Erythroblast (primary cell): ENCODE data around the gene PLA2G5.

Experiments used
- GATA1 ChIP-seq: IDR thresholded peaks from 2 replicates; pipeline ENCODE4 v1.6.1; 2011; ENCODE audit warnings: low read depth, mild to moderate bottlenecking, control low read depth, low read length, moderate library complexity
- POLR2A ChIP-seq: IDR thresholded peaks from 2 replicates; pipeline ENCODE4 v1.6.1; 2011; ENCODE audit warnings: mild to moderate bottlenecking, low read length

DNA sequence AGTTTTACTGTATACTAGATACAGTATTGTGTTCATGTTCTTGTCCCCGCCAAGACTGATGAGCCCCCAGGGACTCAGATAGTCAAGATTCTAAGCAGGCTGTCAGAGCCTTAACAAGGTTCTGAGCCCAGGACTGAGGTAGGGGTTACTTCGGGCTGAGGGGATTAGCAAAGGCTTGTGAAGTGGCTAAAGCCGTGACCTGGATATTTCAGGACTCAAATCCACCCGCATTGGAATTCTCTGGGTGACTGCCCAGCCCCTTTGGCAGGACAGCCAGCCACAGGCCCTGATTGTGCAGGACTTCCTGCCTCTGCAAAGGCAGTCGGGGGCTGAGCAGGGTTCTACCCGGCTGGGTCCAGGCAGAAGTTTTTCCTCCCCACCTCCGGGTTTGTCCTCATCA lies at the start of gene PLA2G5:
- TF ChIP-seq POLR2A (no peak), GATA1 (no peak)
